ENCODE data around the gene GAS2.

- no peak for TF ChIP-seq POLR2A (IDR thresholded peaks at IDR 0.05)
- no peak for TF ChIP-seq CTCF (IDR thresholded peaks at IDR 0.05 in 4 of 5, conservative IDR thresholded peaks at IDR 0.05 in 1 of 5)
These were observed 68.4 kb downstream of the GAS2 start for GRCh38 chr11:22734628-22735345.
